Fibroblast of lung (primary cell): ENCODE measurements around the gene TPCN2. TPM values are rescaled to one million over a fixed set of nuclear protein-coding genes. Genes with fewer than 3 reads are reported as not detected.

Experiments used
- DNase-seq, 2 donors: peaks; one replicate each; pipeline versions ENCODE4 v3.0.0 to v3.0.0-alpha.2; 2010; ENCODE audit warnings: low read depth in 2 of 2
- H2AFZ ChIP-seq: 2 replicates; pipeline ENCODE4 v1.5.1; 2012; ENCODE audit warnings: low read length, control low read depth, inconsistent platforms
- H3K27ac ChIP-seq: 2 replicates; pipeline ENCODE4 v1.5.1; 2011; ENCODE audit warnings: low read length, control low read depth; ENCODE audit not compliant: insufficient read depth
- H3K27me3 ChIP-seq: 2 replicates; pipeline ENCODE4 v1.5.1; 2011; ENCODE audit warnings: mild to moderate bottlenecking, low read length; ENCODE audit not compliant: control insufficient read depth, insufficient read depth
- H3K36me3 ChIP-seq: 2 replicates; pipeline ENCODE4 v1.5.1; 2011; ENCODE audit warnings: low read length; ENCODE audit not compliant: control insufficient read depth, insufficient read depth
- H3K4me1 ChIP-seq: 2 replicates; pipeline ENCODE4 v1.5.1; 2011; ENCODE audit warnings: low read length; ENCODE audit not compliant: control insufficient read depth, insufficient read depth; ENCODE audit errors: extremely low read depth
- H3K4me2 ChIP-seq: 2 replicates; pipeline ENCODE4 v1.5.1; 2011; ENCODE audit warnings: low read length, control low read depth; ENCODE audit not compliant: insufficient read depth; ENCODE audit errors: extremely low read depth
- H3K4me3 ChIP-seq, 4 experiments: fragments of 200-600 bp in 1 of 4; sonication (generic) in 1 of 4; replicated peaks in 1 of 4; 2 replicates each; pipeline ENCODE4 v1.5.1; 2011 to 2016; ENCODE audit warnings: low read length in 4 of 4, low read depth in 3 of 4, mild to moderate bottlenecking in 3 of 4, control low read depth in 2 of 4, inconsistent platforms in 1 of 4, mixed read lengths in 1 of 4; ENCODE audit not compliant: insufficient read depth in 1 of 4; ENCODE audit errors: control extremely low read depth in 1 of 4
- H3K79me2 ChIP-seq: 2 replicates; pipeline ENCODE4 v1.5.1; 2012; ENCODE audit warnings: mild to moderate bottlenecking, low read length, inconsistent platforms; ENCODE audit not compliant: control insufficient read depth, insufficient read depth
- H3K9ac ChIP-seq: 2 replicates; pipeline ENCODE4 v1.5.1; 2011; ENCODE audit warnings: mild to moderate bottlenecking, low read length, control low read depth; ENCODE audit not compliant: insufficient read depth
- H3K9me3 ChIP-seq: 2 replicates; pipeline ENCODE4 v1.5.1; 2012; ENCODE audit warnings: low read depth, low read length; ENCODE audit not compliant: control insufficient read depth, insufficient read depth
- H4K20me1 ChIP-seq: 2 replicates; pipeline ENCODE4 v1.5.1; 2011; ENCODE audit warnings: low read length; ENCODE audit not compliant: control insufficient read depth, insufficient read depth; ENCODE audit errors: extremely low read depth
- CTCF ChIP-seq, 2 donors: IDR thresholded peaks in 1 of 2; conservative IDR thresholded peaks in 1 of 2; 1 replicate in 1 of 2; 2 replicates in 1 of 2; pipeline ENCODE4 v1.5.1; 2011 to 2012; ENCODE audit warnings: low read length in 2 of 2, control low read depth in 1 of 2, inconsistent platforms in 1 of 2, low read depth in 1 of 2, mild to moderate bottlenecking in 1 of 2
- EZH2 ChIP-seq: IDR thresholded peaks from 2 replicates; pipeline ENCODE4 v1.5.1; 2012; ENCODE audit warnings: low read length, control low read depth, mild to moderate bottlenecking; ENCODE audit errors: missing control alignments
- polyA plus RNA-seq, 2 donors: library from polyadenylated mRNA; depleted of rRNA in 1 of 2; stranded (reverse) in 1 of 2; unstranded in 1 of 2; fragments of >200 nt; gene quantifications; 2 replicates each; pipeline ENCODE4 v1.2.1, GENCODE V29; 2011 to 2012; ENCODE audit warnings: missing spikeins in 1 of 2
- total RNA-seq: library from RNA; depleted of rRNA; stranded (reverse); fragments of >200 nt; gene quantifications from 2 replicates; pipeline ENCODE4 v1.2.1, GENCODE V29; 2014

TPCN2 gene
- total and polyA plus RNA-seq, 2 donors (not counting 1 experiment from before 2014, with no cell fraction given): 9.7 to 11.7 TPM

DNA sequence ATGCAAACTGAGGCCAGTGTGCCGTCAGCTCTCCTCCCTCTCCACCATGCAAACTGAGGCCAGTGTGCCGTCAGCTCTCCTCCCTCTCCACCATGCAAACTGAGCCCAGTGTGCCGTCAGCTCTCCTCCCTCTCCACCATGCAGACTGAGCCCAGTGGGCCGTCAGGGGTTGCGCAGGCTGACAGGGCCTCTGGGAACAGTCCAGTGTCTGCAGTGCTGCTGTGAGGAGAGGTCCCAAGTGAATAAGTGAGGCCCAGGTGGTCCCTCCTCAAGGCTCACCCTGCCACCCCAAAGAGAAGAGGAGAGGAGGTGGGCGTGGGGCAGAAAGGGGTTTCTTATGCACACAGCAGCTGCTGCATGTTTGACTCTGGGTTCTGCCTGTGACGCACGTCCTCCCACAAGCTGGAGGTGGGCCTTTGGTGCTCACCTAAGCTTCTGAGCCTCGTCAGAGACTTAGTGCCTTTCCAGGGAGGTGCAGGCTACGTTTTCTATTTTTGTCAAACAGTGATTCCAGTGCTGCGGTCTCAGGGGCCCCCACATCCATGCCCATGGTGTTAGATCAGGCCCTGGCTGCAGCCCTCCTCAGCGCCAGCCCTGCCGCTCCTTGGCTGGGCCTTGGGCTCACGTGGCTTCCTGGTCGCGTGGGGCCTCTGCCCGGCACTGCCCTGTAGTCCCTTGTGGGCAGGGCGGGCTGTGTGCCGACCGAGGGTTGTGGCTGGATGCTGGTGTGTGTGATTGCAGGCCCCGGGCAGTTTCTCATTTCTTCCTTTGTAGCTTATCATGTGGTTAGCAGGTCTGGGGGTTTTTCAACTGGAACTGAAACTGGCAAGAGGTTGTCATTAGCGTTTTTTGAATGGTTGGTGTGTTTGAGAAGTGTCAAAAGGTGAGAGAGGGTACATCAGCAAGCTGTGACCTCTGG, 7.1 kb downstream of the TPCN2 start:
- Histone ChIP-seq H3K4me3 (no peak overlapping the region), H3K79me2 (peaks cover 8% of the 10 kb centered on the region), H3K4me2 (no peak overlapping the region), H2AFZ (no peak overlapping the region), H3K9ac (no peak overlapping the region), H3K27me3 (no peaks in the 10 kb centered on the region), H3K36me3 (peaks cover 2% of the 10 kb centered on the region), H4K20me1 (no peaks in the 10 kb centered on the region), H3K9me3 (no peaks in the 10 kb centered on the region), H3K4me1 (peaks cover 3% of the 10 kb centered on the region), H3K27ac (no peak overlapping the region)
- TF ChIP-seq CTCF (conservative IDR thresholded peaks at IDR 0.05 in 1 of 2, IDR thresholded peaks at IDR 0.05 in 1 of 2; ENCODE audit: low read depth in 1 of 2, low read length in 2 of 2) (no peak), EZH2 (no peak)
- no peak for DNase-seq

GRCh38 chr11:69057236-69057635, 8.5 kb downstream of the TPCN2 start:
- no peak for DNase-seq
- Histone ChIP-seq H3K4me3 (no peak overlapping the region), H4K20me1 (no peaks in the 10 kb centered on the region), H3K4me2 (no peak overlapping the region), H3K27me3 (no peaks in the 10 kb centered on the region), H3K4me1 (no peaks in the 10 kb centered on the region), H2AFZ (no peak overlapping the region), H3K36me3 (peaks cover 2% of the 10 kb centered on the region), H3K79me2 (no peaks in the 10 kb centered on the region), H3K9ac (no peak overlapping the region), H3K27ac (no peak overlapping the region), H3K9me3 (no peaks in the 10 kb centered on the region)
- TF ChIP-seq EZH2 (no peak), CTCF (conservative IDR thresholded peaks at IDR 0.05 in 1 of 2, IDR thresholded peaks at IDR 0.05 in 1 of 2; ENCODE audit: low read depth in 1 of 2, low read length in 2 of 2) (no peak)

DNA sequence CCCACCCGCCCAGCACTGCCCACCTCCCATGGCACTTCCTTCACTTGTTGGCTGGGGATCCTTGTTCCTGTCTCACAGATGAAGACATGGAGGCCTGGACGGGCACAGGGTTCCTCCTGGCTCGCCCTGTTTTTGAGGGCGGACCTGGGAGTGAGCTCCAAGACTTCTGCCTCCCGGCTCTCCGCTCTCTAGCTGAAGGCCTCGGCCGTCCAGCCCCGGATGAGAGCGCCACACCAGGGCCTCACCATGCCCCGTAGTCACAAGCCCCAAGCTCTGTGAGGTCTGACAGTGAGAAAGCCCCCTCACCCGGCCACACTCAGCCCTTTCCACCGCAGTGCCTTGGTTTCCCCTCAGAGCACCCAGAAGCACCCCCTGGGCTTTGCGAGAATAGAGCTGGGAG, 9.1 kb downstream of the TPCN2 start:
- Histone ChIP-seq H3K27me3 (no peaks in the 10 kb centered on the region), H3K9ac (no peak overlapping the region), H3K9me3 (no peaks in the 10 kb centered on the region), H3K4me1 (no peaks in the 10 kb centered on the region), H2AFZ (no peak overlapping the region), H4K20me1 (no peaks in the 10 kb centered on the region), H3K36me3 (peaks cover 2% of the 10 kb centered on the region), H3K4me3 (no peak overlapping the region), H3K79me2 (no peaks in the 10 kb centered on the region), H3K4me2 (no peak overlapping the region), H3K27ac (no peak overlapping the region)
- DNase-seq: no peak
- TF ChIP-seq CTCF (conservative IDR thresholded peaks at IDR 0.05 in 1 of 2, IDR thresholded peaks at IDR 0.05 in 1 of 2; ENCODE audit: low read depth in 1 of 2, low read length in 2 of 2) (no peak), EZH2 (no peak)
